Measurements from ENCODE around the gene PEX14. TPM values are rescaled to one million over a fixed set of nuclear protein-coding genes. Genes with fewer than 3 reads are reported as not detected.
"Not testable (repeated sequence)": the region's sequence is repeated elsewhere in the genome, so short reads cannot be mapped to it uniquely, and the experiment has no call there.

The PEX14 gene
- total RNA-seq, 1 donor from 2014 or later, result 10.6 TPM

DNA sequence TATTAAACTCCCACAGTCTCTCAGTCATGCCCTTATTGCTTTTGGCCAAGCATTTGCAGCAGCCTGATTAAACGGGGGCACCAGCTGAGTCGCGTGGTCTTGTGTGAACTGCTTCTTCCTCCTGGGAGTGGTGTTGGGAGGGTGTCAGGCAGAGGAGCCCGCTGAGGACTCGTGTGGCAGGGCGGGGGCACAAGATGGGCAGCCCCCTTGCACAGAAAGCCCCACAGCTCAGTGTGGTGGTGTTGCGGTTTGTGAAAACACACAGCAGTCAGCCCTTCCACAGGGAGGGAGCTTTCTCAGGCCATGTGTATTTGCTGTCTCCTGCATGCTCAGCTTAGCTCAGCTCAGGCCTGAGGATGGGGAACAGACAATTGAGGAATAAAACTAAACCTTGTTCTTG, 22.4 kb downstream of the PEX14 start:
- H3K4me3 ChIP-seq, result no peak overlapping the region
- no peak for DNase-seq (ENCODE audit: low spot score in 2 of 2)
- peaks cover 0 to 6% of the 10 kb centered on the region in 2 donors for H3K36me3 ChIP-seq
- no peaks in the 10 kb centered on the region for H3K27me3 ChIP-seq
- H3K4me1 ChIP-seq, result peaks cover 3 to 7% of the 10 kb centered on the region in 2 donors
- TF ChIP-seq CTCF (IDR thresholded peaks at IDR 0.05), result no peak
- intact Hi-C loops (cut with DNase I), result loop anchor here (10.0 kb wide), 1 partner anchor 122 kb away; no protein-coding TSS in a partner anchor
- no peaks in the 10 kb centered on the region for H3K9me3 ChIP-seq
- no peak overlapping the region for H3K27ac ChIP-seq

DNA sequence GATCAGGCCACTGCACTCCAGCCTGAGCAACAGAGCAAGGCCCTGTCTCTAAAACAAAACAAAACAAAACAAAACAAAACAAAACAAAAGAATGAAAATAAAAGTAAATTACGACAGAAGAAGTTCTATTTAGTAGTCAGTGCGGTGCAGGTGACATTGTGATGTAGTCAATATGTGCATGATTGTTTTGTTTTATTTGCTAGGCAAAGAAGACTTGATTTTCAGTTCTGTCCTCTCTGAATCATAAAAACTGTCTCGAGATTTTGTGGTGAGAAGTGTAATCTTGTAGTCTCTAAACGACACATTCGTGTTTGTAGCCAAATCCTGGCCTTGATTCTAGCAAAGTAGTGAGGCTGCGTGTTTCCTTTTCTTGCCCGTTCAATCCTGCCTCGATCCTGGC, 23.5 kb downstream of the PEX14 start:
- DNase-seq (ENCODE audit: low spot score in 2 of 2), result no peak
- Histone ChIP-seq H3K4me1 (peaks cover 3 to 7% of the 10 kb centered on the region in 2 donors), H3K36me3 (peaks cover 0 to 6% of the 10 kb centered on the region in 2 donors), H3K27me3 (no peaks in the 10 kb centered on the region), H3K9me3 (no peaks in the 10 kb centered on the region), H3K27ac (no peak overlapping the region), H3K4me3 (no peak overlapping the region)
- intact Hi-C loops (cut with DNase I), result loop anchor here (2.0 to 10.0 kb wide), 2 partner anchors 53 to 123 kb away; no protein-coding TSS in a partner anchor
- no peak for TF ChIP-seq CTCF (IDR thresholded peaks at IDR 0.05)

GRCh38 chr1:10502206-10502605, 27.5 kb downstream of the PEX14 start:
- Histone ChIP-seq H3K4me3 (no peak overlapping the region), H3K36me3 (no peaks in the 10 kb centered on the region), H3K9me3 (no peaks in the 10 kb centered on the region), H3K27me3 (no peaks in the 10 kb centered on the region), H3K4me1 (no peaks in the 10 kb centered on the region), H3K27ac (no peak overlapping the region)
- TF ChIP-seq CTCF (IDR thresholded peaks at IDR 0.05), result no peak
- intact Hi-C loops (cut with DNase I), result no loop called here
- DNase-seq (ENCODE audit: low spot score in 2 of 2), result no peak

DNA sequence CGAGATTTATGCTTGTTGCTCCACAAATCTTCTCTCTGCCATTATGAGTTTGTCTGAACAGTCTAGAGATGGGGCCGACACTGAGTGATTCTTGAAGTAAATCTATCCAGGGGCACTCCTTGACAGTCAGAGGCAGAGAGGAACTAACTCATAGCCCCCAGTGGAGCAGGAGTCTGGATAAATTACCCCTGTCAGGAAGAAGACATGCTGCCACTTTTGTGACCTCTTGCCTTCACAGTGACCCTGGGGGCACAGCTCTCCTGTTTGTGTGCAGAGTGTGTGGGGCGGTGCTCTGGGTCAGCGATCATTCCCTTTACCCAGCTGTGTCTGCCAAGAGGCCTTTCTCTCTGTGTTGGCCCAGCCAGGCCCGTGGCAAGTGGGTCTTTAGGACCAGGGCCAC, 29.5 kb downstream of the PEX14 start:
- TF ChIP-seq CTCF (IDR thresholded peaks at IDR 0.05), result no peak
- Histone ChIP-seq H3K4me3 (no peak overlapping the region), H3K9me3 (no peaks in the 10 kb centered on the region), H3K27ac (no peak overlapping the region), H3K36me3 (no peaks in the 10 kb centered on the region), H3K4me1 (peaks cover 3 to 4% of the 10 kb centered on the region in 2 donors), H3K27me3 (no peaks in the 10 kb centered on the region)
- DNase-seq (ENCODE audit: low spot score in 2 of 2), result no peak
- intact Hi-C loops (cut with DNase I), result no loop called here

DNA sequence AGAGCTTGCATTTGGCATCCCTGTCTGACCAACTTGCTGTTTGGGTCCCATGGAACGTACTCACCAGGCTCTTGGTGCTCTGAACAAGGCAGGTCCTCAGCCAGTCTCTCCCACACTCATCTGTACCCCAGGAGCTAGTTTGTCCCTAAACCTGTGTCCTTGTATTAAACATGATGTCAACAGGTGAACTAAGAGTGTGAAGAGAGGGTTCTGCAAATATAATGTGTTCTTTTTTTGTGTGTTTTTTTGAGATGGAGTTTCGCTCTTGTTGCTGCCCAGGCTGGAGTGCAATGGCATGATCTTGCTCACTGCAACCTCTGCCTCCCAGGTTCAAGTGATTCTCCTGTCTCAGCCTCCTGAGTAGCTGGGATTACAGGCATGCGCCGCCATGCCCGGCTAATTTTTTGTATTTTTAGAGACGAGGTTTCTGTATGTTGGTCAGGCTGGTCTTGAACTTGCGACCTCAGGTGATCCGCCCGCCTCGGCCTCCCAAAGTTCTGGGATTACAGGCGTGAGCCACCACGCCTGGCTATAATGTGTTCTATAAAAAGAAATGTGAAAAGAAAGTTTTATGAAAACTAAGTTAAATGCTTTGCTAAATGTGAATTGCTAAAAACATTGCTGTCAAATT, 31.4 kb downstream of the PEX14 start:
- DNase-seq (ENCODE audit: low spot score in 2 of 2); H3K36me3 ChIP-seq: not testable (repeated sequence)
- intact Hi-C loops (cut with DNase I), result loop anchor here (5.0 kb wide), 1 partner anchor 436 kb away; no protein-coding TSS in a partner anchor

DNA sequence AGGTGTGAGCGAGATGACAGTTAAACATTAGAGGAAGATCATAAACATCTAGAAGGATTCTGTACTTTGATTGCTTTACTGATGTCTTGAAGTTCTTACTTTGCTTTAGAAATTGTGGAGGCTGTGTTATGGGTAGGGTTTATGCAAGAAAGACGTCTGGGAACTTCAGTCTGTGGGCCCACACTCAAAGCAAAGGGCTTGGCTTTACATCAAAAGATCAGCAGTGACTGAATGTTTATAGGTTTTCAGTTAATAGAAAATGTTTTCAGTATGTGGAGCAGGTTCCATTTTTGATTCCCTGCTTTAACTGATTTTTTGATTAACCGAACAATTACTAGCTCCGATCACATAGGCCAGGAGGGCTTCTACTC, 31.9 kb downstream of the PEX14 start:
- Histone ChIP-seq H3K27ac (no peak overlapping the region), H3K9me3 (no peaks in the 10 kb centered on the region), H3K4me3 (no peak overlapping the region), H3K4me1 (peaks cover 13 to 16% of the 10 kb centered on the region in 2 donors), H3K27me3 (no peaks in the 10 kb centered on the region), H3K36me3 (no peaks in the 10 kb centered on the region)
- intact Hi-C loops (cut with DNase I), result loop anchor here (1.0 to 5.0 kb wide), 2 partner anchors 361 to 436 kb away; no protein-coding TSS in a partner anchor
- no peak for DNase-seq (ENCODE audit: low spot score in 2 of 2)
- TF ChIP-seq CTCF (IDR thresholded peaks at IDR 0.05), result no peak

More for the DNA sequence above, 31.4 kb downstream of the PEX14 start:
- not testable (repeated sequence) for H3K27ac ChIP-seq, H3K9me3 ChIP-seq, H3K27me3 ChIP-seq, H3K4me3 ChIP-seq
- peaks cover 11 to 12% of the 10 kb centered on the region in 2 donors for H3K4me1 ChIP-seq
